GM12878 (cell line): ENCODE data around the gene PLEKHG4B. TPM values are rescaled to one million over a fixed set of nuclear protein-coding genes. Genes with fewer than 3 reads are reported as not detected.

Experiments used
- ATAC-seq: fragments of 200-7000 bp; cut with Tn5 transposase; 3 replicates; pipeline ENCODE4 v1.9.1; 2020; ENCODE audit warnings: mild to moderate bottlenecking, moderate library complexity
- BruUV-seq: library from RNA; stranded (reverse); fragments of 400-500 nt; replicated peaks from 2 replicates; lab custom pipeline; 2021; lab: Mats Ljungman, UMichigan
- CTCF ChIA-PET: fragments of 300-600 bp; sonication (Branson Sonifier 250); formaldehyde crosslinking; extraction: SDS; loops from one replicate; lab custom pipeline; 2021; ENCODE audit warnings: inconsistent platforms; lab: Yijun Ruan, JAX
- POLR2A ChIA-PET: fragments of 350-600 bp; formaldehyde crosslinking; extraction: SDS; loops from one replicate; lab custom pipeline; 2021; ENCODE audit warnings: inconsistent platforms; lab: Charles Lee
- RAD21 ChIA-PET: fragments of 300-600 bp; sonication (Branson Sonifier 250); formaldehyde crosslinking; loops from one replicate; lab custom pipeline; 2023; ENCODE audit warnings: antibody characterized with exemption; ENCODE audit not compliant: unreplicated experiment; lab: Charles Lee
- SMC1A ChIA-PET: fragments of 300-600 bp; sonication (Branson Sonifier 250); formaldehyde crosslinking; loops from one replicate; lab custom pipeline; 2023; ENCODE audit not compliant: unreplicated experiment, uncharacterized antibody; lab: Charles Lee
- DNase-seq: peaks from one replicate; pipeline ENCODE4 v3.0.0-alpha.2; 2011; ENCODE audit warnings: low read depth, low spot score
- FAIRE-seq: peaks from 3 replicates; lab custom pipeline; 2011; peaks lifted over from hg19 to GRCh38; lab: Jason Lieb, UNC
- H2AFZ ChIP-seq: 2 replicates; pipeline ENCODE4 v1.6.0; 2011; ENCODE audit warnings: low read depth, low read length, control low read depth; ENCODE audit not compliant: control insufficient read depth
- H3K27ac ChIP-seq: 2 replicates; pipeline ENCODE4 v1.5.1; 2011; ENCODE audit warnings: control low read depth; ENCODE audit not compliant: control insufficient read depth, insufficient read depth
- H3K27me3 ChIP-seq, 2 experiments: replicated peaks in 1 of 2; 2 replicates each; pipeline versions ENCODE4 v1.6.0 to v1.6.1; 2011; ENCODE audit warnings: low read length in 1 of 2; ENCODE audit not compliant: control insufficient read depth in 2 of 2, insufficient read depth in 2 of 2
- H3K36me3 ChIP-seq, 2 experiments: 2 replicates each; pipeline ENCODE4 v1.5.1; 2011; ENCODE audit warnings: low read length in 1 of 2; ENCODE audit not compliant: control insufficient read depth in 2 of 2, insufficient read depth in 2 of 2
- H3K4me1 ChIP-seq: 2 replicates; pipeline ENCODE4 v1.6.1; 2011; ENCODE audit warnings: mild to moderate bottlenecking, low read length, moderate library complexity, mixed read lengths; ENCODE audit not compliant: control insufficient read depth, insufficient read depth
- H3K4me2 ChIP-seq: 2 replicates; pipeline ENCODE4 v1.6.0; 2011; ENCODE audit warnings: control low read depth; ENCODE audit not compliant: control insufficient read depth, insufficient read depth
- H3K4me3 ChIP-seq: fragments of 200-600 bp; sonication (generic); 2 replicates; pipeline ENCODE4 v1.5.1; 2016
- H3K79me2 ChIP-seq: 2 replicates; pipeline ENCODE4 v1.6.0; 2011; ENCODE audit warnings: low read length; ENCODE audit not compliant: control insufficient read depth, insufficient read depth
- H3K9ac ChIP-seq: 2 replicates; pipeline ENCODE4 v1.8.0; 2011; ENCODE audit warnings: low read length, control low read depth, mixed read lengths; ENCODE audit not compliant: control insufficient read depth, insufficient read depth
- H3K9me3 ChIP-seq: replicated peaks from 3 replicates; pipeline ENCODE4 v1.5.1; 2011; ENCODE audit warnings: mild to moderate bottlenecking, low read length; ENCODE audit not compliant: control insufficient read depth, insufficient read depth
- H4K20me1 ChIP-seq: 2 replicates; pipeline ENCODE4 v1.6.0; 2011; ENCODE audit not compliant: control insufficient read depth, insufficient read depth
- CHD4 ChIP-seq: fragments of 200-600 bp; sonication (generic); IDR thresholded peaks from 2 replicates; pipeline ENCODE4 v1.6.1; 2016; ENCODE audit warnings: mild to moderate bottlenecking
- TBL1XR1 ChIP-seq: IDR thresholded peaks from 2 replicates; pipeline ENCODE4 v1.6.1; 2012; ENCODE audit warnings: low read depth, low read length, improper control_type of control experiment
- WGBS: methylation state at CpG from one replicate; pipeline ENCODE4 v1.1.6; 2016; ENCODE audit warnings: low lambda C conversion rate; ENCODE audit not compliant: insufficient replicate concordance, insufficient coverage; ENCODE audit errors: missing lambda C conversion rate; 5-methylcytosine and 5-hydroxymethylcytosine counted together
- in situ Hi-C: fragments of 300-500 bp; cut with MboI; formaldehyde crosslinking; loops from 9 replicates; pipeline ENCODE4 v1.14.3; 2018; ENCODE audit warnings: mixed read lengths
- intact Hi-C: fragments of 100-400 bp; cut with micrococcal nuclease; formaldehyde crosslinking; loops from one replicate; pipeline ENCODE4 v1.14.2; 2022; ENCODE audit not compliant: unreplicated experiment
- polyA plus RNA-seq, 11 experiments: library from polyadenylated mRNA; depleted of rRNA in 4 of 11; unstranded in 6 of 11; stranded (reverse) in 5 of 11; fragments of >200 nt; fragmentation: Nextera tagmentation in 4 of 11; fragmentation: Illumina TruSeq in 1 of 11; extraction: Ambion mirVana in 4 of 11; extraction: Trizol in 1 of 11; gene quantifications; 1 replicate in 1 of 11; 2 replicates in 10 of 11; pipeline versions ENCODE4 v1.2.1 to v1.2.3, GENCODE V29; 2011 to 2016; ENCODE audit warnings: inconsistent platforms in 2 of 11, missing spikeins in 2 of 11, low read depth in 1 of 11
- total RNA-seq, 4 experiments: library from RNA; depleted of rRNA in 3 of 4; stranded (reverse); fragments of >200 nt in 3 of 4; fragmentation: Illumina TruSeq in 1 of 4; extraction: Trizol in 1 of 4; gene quantifications; 2 replicates each; pipeline versions ENCODE4 v1.2.1 to v1.2.3, GENCODE V29; 2013 to 2021
- TF ChIP-seq, protein P1 (sequence below), 3 experiments: IDR thresholded peaks in 2 of 3; conservative IDR thresholded peaks in 1 of 3; 2 replicates each; pipeline ENCODE4 v1.5.1; 2011; ENCODE audit warnings: low read depth in 3 of 3, low read length in 3 of 3, mild to moderate bottlenecking in 3 of 3, control low read depth in 2 of 3, moderate library complexity in 2 of 3, inconsistent platforms in 1 of 3, mixed read lengths in 1 of 3; ENCODE audit not compliant: control insufficient read depth in 2 of 3, insufficient read depth in 1 of 3; ENCODE audit errors: extremely low read depth in 1 of 3

The PLEKHG4B gene
- total and polyA plus RNA-seq, 10 of the 15 experiments (the other 5 are each of a cell fraction or from before 2014, with no cell fraction given): under 0.01 to 0.05 (median 0.01) TPM; not detected in 6

GRCh38 chr5:53381-54174 is 38.4 kb upstream of the PLEKHG4B start:
- in situ Hi-C loops (no loop called here), intact Hi-C loops (no loop called here)
- Histone ChIP-seq H3K4me2 (no peak overlapping the region), H3K27me3 (no peaks in the 10 kb centered on the region), H3K79me2 (no peaks in the 10 kb centered on the region), H3K4me1 (no peaks in the 10 kb centered on the region), H2AFZ (no peak overlapping the region), H3K9ac (no peak overlapping the region), H3K27ac (no peak overlapping the region), H3K36me3 (no peaks in the 10 kb centered on the region), H3K4me3 (no peak overlapping the region), H3K9me3 (no peaks in the 10 kb centered on the region; the same call in 2 of the 3 replicates), H4K20me1 (no peaks in the 10 kb centered on the region)
- 38% methylated on average over 30 of the region's 84 CpGs for WGBS
- ATAC-seq (no peak), FAIRE-seq (no peak), DNase-seq (no peak)
- ChIA-PET CTCF (no interaction called here), SMC1A (no interaction called here), RAD21 (no interaction called here), POLR2A (no interaction called here)
- no TSS peak for BruUV-seq
- TF ChIP-seq TBL1XR1 (no peak), CHD4 (no peak)

DNA sequence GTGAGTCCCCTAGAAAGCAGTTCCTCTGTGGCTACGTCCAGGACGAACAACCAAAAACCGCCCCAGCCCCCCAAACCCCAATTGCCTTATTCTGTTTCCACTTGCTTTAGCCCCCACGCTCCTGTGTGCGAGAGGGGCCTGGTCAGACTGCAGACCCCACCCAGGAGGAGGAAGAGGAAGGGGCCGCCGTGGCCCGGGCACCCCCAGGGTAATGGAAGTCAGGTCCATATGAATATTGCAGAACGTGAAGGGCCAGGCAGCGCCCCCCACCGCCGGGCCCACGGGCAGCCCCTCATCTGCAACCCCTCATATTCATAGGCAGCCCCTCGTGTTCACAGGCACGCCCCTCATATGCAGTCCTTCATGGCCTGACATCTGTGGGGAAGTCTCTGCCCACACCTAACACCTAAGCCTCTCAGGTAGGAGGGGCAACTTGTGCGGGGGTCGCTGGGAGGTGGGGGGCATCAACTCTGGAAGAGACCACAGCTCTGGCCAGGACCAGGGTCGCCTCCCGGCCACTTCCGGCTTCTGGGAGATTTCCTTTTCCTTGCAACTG is 37.7 kb upstream of the PLEKHG4B start:
- in situ Hi-C loops: no loop called here
- TF ChIP-seq, protein P1, sequence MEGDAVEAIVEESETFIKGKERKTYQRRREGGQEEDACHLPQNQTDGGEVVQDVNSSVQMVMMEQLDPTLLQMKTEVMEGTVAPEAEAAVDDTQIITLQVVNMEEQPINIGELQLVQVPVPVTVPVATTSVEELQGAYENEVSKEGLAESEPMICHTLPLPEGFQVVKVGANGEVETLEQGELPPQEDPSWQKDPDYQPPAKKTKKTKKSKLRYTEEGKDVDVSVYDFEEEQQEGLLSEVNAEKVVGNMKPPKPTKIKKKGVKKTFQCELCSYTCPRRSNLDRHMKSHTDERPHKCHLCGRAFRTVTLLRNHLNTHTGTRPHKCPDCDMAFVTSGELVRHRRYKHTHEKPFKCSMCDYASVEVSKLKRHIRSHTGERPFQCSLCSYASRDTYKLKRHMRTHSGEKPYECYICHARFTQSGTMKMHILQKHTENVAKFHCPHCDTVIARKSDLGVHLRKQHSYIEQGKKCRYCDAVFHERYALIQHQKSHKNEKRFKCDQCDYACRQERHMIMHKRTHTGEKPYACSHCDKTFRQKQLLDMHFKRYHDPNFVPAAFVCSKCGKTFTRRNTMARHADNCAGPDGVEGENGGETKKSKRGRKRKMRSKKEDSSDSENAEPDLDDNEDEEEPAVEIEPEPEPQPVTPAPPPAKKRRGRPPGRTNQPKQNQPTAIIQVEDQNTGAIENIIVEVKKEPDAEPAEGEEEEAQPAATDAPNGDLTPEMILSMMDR (IDR thresholded peaks at IDR 0.05 in 2 of 3, conservative IDR thresholded peaks at IDR 0.05 in 1 of 3; ENCODE audit: control insufficient read depth in 2 of 3, extremely low read depth in 1 of 3, insufficient read depth in 1 of 3, low read depth in 3 of 3, low read length in 3 of 3): no peak
- 16% methylated on average over 19 of the region's 20 CpGs for WGBS
- FAIRE-seq (no peak), DNase-seq (no peak), ATAC-seq (no peak)
- intact Hi-C loops: no loop called here
- no peaks in the 10 kb centered on the region; the same call in 2 of the 3 replicates for H3K9me3 ChIP-seq
- SMC1A ChIA-PET: no interaction called here
- RAD21 ChIA-PET: no interaction called here
- H3K79me2 ChIP-seq: no peaks in the 10 kb centered on the region
- POLR2A ChIA-PET: no interaction called here
- H3K27ac ChIP-seq: no peak overlapping the region
- H3K4me3 ChIP-seq: no peak overlapping the region
- BruUV-seq: no TSS peak
- no peak overlapping the region for H2AFZ ChIP-seq
- H3K9ac ChIP-seq: no peak overlapping the region
- H3K27me3 ChIP-seq: no peaks in the 10 kb centered on the region
- H3K36me3 ChIP-seq: no peaks in the 10 kb centered on the region
- CTCF ChIA-PET: no interaction called here
- no peaks in the 10 kb centered on the region for H4K20me1 ChIP-seq
- H3K4me2 ChIP-seq: no peak overlapping the region
- no peaks in the 10 kb centered on the region for H3K4me1 ChIP-seq
